ENCODE measurements around the gene ME1.
"Not testable (repeated sequence)": the region's sequence is repeated elsewhere in the genome, so short reads cannot be mapped to it uniquely, and the experiment has no call there.

ME1 gene

GRCh38 chr6:83359638-83360037 is 71.2 kb downstream of the ME1 start:
- DNase-seq (ENCODE audit: low read depth in 1 of 2, low spot score in 1 of 2), result no peak

GRCh38 chr6:83354747-83355146 is 76.1 kb downstream of the ME1 start:
- DNase-seq (ENCODE audit: low read depth in 1 of 2, low spot score in 1 of 2), result no peak

DNA sequence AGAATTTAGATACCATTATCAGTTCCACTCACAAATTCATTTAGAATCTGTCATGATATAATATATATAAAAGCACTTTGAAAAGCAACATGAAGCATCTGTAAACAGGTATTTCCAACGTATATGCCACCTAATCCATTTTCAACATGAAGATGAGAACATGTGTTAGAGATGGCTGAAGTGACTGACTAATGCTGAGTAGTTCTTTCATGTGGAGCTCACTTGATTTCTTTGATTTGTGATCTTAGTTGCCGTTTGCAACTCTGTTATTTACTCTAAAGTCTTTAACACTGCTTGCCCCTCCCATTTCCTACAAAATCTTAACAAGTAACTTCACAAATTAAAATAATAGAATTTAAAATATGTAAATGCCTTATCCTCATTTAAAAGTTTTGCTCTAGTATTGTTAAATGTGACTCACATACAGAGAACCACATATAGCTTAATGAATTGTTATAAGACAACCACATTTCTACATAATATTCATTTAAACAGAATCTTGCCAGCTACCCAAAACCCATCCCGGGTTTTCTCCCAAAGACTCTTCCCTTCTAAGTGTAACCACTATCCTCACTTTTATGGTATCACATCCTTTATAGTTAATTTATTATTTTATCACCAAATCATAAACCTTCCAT is 78.3 kb downstream of the ME1 start:
- no peak for DNase-seq (ENCODE audit: low read depth in 1 of 2, low spot score in 1 of 2)

- no peak for DNase-seq (ENCODE audit: low read depth in 1 of 2, low spot score in 1 of 2)
Observed at GRCh38 chr6:83343121-83343520, 87.7 kb downstream of the ME1 start.

DNA sequence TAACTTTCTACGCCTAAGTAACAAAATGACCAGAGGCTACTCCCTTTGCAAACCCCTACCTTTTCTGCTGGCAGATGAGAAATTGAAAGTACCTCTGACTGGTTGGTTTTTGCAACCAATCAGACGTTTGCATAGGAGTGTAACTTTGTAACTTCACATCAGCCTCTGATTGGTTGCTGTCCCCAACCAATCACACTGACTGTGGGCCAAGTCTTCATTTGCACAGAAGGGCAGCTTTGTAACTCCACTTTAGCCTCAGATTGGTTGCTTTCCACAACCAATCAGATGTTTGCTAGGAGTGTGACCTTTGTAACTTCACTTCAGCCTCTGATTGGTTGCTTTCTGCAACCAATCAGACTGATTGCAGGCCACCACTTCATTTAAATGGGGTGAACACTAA is 89.1 kb downstream of the ME1 start:
- no peak for DNase-seq (ENCODE audit: low read depth in 1 of 2, low spot score in 1 of 2)

- DNase-seq (ENCODE audit: low read depth in 1 of 2, low spot score in 1 of 2), result not testable (repeated sequence)
Observed at GRCh38 chr6:83333916-83334315, 96.9 kb downstream of the ME1 start.

DNA sequence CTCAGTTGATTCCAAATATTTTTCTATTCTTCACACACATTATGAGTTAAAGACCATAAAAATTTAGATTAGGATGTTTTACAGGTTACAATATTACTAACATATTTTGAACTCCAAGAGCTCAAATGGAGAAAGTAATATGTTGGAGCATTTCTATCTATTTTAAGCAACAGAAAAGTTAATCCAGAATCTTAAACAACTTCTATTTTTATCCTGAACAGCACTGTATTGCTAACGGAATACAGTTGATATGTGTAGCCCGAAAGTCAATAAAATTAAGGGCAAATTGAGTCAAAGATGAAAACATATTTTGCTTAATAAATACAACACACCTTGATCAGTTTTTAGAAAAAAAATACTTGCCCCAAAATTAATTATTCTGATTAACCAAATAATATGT is 97.4 kb downstream of the ME1 start:
- no peak for DNase-seq (ENCODE audit: low read depth in 1 of 2, low spot score in 1 of 2)

- DNase-seq (ENCODE audit: low read depth in 1 of 2, low spot score in 1 of 2), result no peak
Observed at GRCh38 chr6:83314693-83315092, 116.2 kb downstream of the ME1 start.

GRCh38 chr6:83313882-83314281 is 117.0 kb downstream of the ME1 start:
- no peak for DNase-seq (ENCODE audit: low read depth in 1 of 2, low spot score in 1 of 2)

- DNase-seq (ENCODE audit: low read depth in 1 of 2, low spot score in 1 of 2), result no peak
Observed at GRCh38 chr6:83311231-83311630, 119.6 kb downstream of the ME1 start.

- DNase-seq (ENCODE audit: low read depth in 1 of 2, low spot score in 1 of 2), result no peak
Observed at GRCh38 chr6:83310046-83310445, 120.8 kb downstream of the ME1 start.

- DNase-seq (ENCODE audit: low read depth in 1 of 2, low spot score in 1 of 2), result no peak
Observed at GRCh38 chr6:83309344-83309743, 121.5 kb downstream of the ME1 start.

- no peak for DNase-seq (ENCODE audit: low read depth in 1 of 2, low spot score in 1 of 2)
Observed at GRCh38 chr6:83308833-83309232, 122.0 kb downstream of the ME1 start.

GRCh38 chr6:83307849-83308248 is 123.0 kb downstream of the ME1 start:
- no peak for DNase-seq (ENCODE audit: low read depth in 1 of 2, low spot score in 1 of 2)

- DNase-seq (ENCODE audit: low read depth in 1 of 2, low spot score in 1 of 2), result no peak
Observed at GRCh38 chr6:83303426-83303825, 127.4 kb downstream of the ME1 start.

DNA sequence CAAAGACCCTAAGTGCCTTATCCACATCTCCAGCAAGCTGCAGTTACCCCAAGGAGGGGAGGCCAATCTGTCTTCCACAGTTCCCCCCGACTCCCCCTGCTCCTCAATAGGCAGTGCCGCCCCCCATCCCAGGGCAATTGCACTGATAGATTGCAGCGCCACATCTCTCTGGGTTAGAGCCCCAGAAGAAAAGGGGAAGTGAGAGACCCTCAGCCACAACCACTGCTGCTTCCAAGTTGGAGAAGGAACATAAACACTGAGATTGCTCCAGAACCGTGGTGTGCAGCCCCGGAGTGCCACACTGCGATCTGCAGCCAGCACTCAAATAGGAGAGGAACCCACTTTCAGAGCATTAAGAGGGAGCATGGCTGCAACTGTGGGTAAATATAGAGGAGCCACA is 136.2 kb downstream of the ME1 start:
- DNase-seq (ENCODE audit: low read depth in 1 of 2, low spot score in 1 of 2), result no peak

GRCh38 chr6:83292900-83293843 is 137.7 kb downstream of the ME1 start:
- no peak for DNase-seq (ENCODE audit: low read depth in 1 of 2, low spot score in 1 of 2)

DNA sequence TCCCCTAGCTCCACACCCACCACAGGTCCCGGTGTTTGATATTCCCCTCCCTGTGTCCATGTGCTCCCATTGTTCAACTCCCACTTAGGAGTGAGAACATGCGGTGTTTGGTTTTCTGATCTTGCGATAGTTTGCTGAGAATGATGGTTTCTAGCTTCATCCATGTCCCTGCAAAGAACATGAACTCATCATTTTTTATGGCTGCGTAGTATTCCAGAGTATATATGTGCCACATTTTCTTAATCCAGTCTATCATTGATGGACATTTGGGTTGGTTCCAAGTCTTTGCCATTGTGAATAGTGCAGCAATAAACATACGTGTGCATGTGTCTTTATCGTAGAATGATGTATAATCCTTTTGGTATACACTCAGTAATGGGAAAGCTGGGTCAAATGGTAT is 143.6 kb downstream of the ME1 start:
- not testable (repeated sequence) for DNase-seq (ENCODE audit: low read depth in 1 of 2, low spot score in 1 of 2)

DNA sequence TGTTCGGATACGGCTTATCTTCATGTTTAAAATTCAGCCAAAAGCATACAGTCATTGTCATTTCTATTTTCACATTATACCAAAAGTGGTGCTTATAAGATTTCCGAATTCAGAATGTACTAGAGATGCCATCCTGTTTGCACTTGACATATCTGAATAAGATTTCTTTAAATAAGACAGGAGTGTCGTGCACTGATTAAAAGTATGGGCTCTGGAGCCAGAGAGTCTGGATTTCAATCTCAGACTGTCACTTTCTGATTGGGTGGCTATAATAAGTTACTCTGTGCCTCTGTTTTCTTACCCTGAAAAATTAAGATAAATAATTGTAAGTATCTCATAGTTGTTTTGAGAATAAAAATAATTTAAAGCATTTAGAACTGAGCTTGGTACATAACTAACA is 144.9 kb downstream of the ME1 start:
- DNase-seq (ENCODE audit: low read depth in 1 of 2, low spot score in 1 of 2), result no peak

- no peak for DNase-seq (ENCODE audit: low read depth in 1 of 2, low spot score in 1 of 2)
Observed at GRCh38 chr6:83273596-83273995, 157.3 kb downstream of the ME1 start.

DNA sequence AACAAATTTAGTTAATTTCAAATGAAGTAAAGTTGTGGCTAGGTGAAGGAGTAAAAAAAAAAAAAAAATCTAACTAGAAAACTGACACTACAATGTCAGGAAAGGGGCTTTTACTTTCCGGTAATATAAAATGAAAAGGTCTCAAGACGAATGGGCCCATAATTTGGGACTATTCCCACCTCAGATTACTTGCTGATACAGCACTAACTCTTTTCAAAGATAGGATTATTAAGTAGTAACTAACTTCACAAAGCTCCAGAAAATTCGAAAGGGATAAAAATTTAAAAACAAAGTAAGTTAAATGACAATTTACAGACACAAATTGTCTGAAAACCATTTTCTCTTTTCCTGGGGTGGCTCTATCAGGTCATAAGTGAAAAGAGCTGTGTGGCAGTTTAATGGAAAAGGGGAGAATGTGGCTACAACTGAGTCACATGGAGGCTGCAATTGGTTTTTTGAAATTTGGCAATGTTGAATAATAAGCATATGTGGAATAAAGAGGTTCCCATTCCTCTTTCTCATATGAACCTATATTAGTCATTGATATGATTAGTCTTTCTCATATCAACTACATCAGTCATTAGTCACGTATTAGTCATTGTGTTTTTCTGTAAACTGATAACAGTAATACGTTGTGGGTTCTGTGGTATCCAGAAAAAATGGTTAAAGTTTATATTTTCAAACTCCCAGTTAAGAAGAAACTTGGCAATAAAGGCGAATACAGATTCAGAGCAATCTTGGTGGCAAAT is 159.7 kb downstream of the ME1 start:
- DNase-seq (ENCODE audit: low read depth in 1 of 2, low spot score in 1 of 2), result no peak

GRCh38 chr6:83265384-83265783 is 165.5 kb downstream of the ME1 start:
- DNase-seq (ENCODE audit: low read depth in 1 of 2, low spot score in 1 of 2), result no peak

Measured in activated T-helper 1 cell treated with anti-CD3 and anti-CD28 coated beads, Interleukin-2, amount 50 U/mL, for 16 hours (primary cell).